Ishikawa (cell line): Measurements from ENCODE around the gene PKD2L2.

Experiments
- TEAD4 ChIP-seq: IDR thresholded peaks from 2 replicates; pipeline ENCODE4 v1.6.1; 2012
- TF ChIP-seq, protein P1 (sequence below): IDR thresholded peaks from 2 replicates; pipeline ENCODE4 v1.6.1; 2012

DNA sequence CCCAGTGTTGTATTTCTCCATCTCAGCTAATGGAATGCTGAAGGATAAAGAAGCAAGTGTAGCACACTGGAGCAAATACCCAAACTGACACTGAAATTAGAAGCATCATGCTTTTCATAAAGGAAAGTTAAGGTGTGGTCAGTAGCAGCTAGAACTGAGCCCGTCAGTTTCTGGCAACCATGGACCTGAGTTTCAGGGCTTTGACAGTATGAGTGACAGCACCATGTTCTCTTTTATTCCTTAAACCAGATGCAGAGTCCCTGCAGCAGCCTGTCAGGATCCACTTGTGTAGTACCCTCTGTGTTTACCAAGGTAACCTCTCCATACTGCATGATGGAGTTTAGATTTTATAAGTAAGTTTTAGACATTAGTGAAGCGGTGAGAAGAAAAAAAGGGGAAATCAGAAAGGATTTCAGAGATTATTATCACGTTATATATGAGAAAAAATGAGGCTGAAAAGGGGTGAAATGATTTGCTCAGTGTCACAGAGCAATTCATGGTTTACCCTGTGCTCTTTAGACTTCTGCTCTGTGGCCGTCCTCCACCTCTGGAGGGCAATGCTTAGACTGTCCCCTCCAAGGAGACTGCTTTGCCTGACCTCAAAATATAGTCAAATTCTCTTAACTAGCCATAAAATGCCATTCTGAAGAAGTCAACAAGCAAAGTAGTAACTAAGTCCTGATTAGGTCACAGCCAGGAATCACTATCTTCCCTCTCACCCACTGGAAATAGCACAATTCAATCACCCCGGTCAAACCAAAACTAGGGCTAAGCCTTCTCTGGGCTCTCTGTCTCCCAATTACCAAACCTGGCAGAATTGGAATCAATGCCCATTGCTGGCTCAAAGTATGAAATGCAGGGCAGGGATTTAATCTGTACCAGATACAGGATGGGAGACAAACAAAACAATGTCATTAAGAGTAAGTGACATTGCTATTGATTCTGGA is 32.1 kb upstream of the PKD2L2 start:
- TF ChIP-seq TEAD4: no peak
- TF ChIP-seq, protein P1, sequence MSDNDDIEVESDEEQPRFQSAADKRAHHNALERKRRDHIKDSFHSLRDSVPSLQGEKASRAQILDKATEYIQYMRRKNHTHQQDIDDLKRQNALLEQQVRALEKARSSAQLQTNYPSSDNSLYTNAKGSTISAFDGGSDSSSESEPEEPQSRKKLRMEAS: no peak
